WTC11 (cell line): ENCODE results near the gene DPYSL4. TPM values are rescaled to one million over a fixed set of nuclear protein-coding genes. Genes with fewer than 3 reads are reported as not detected.

ENCODE experiments used
- ATAC-seq: fragments of 200-7000 bp; cut with Tn5 transposase; 2 replicates; pipeline ENCODE4 v1.10.0; 2021; ENCODE audit warnings: mild to moderate bottlenecking, moderate library complexity
- CTCF ChIA-PET: fragments of 300-600 bp; sonication (Branson Sonifier 250); formaldehyde crosslinking; loops from one replicate; lab custom pipeline; 2021; ENCODE audit warnings: antibody characterized with exemption; lab: Charles Lee
- POLR2A ChIA-PET: fragments of 350-600 bp; sonication (Branson Sonifier 250); formaldehyde crosslinking; loops from one replicate; lab custom pipeline; 2021; ENCODE audit warnings: antibody characterized with exemption; lab: Charles Lee
- DNase-seq: peaks from one replicate; pipeline ENCODE4 v3.0.0; 2021; ENCODE audit warnings: low spot score
- H3K27ac Mint-ChIP-seq: 2 replicates; pipeline ENCODE4 v1.8.0; 2021; ENCODE audit warnings: mixed read lengths
- H3K27me3 Mint-ChIP-seq: 2 replicates; pipeline ENCODE4 v1.8.0; 2021; ENCODE audit warnings: low read depth, mild to moderate bottlenecking, moderate library complexity, mixed read lengths
- H3K36me3 Mint-ChIP-seq: 2 replicates; pipeline ENCODE4 v1.8.0; 2021; ENCODE audit warnings: mixed read lengths
- H3K4me1 Mint-ChIP-seq: 2 replicates; pipeline ENCODE4 v1.8.0; 2022; ENCODE audit warnings: mixed read lengths
- H3K4me3 Mint-ChIP-seq: 2 replicates; pipeline ENCODE4 v1.8.0; 2021; ENCODE audit warnings: mild to moderate bottlenecking, moderate library complexity, mixed read lengths
- H3K9me3 Mint-ChIP-seq: 2 replicates; pipeline ENCODE4 v1.8.0; 2021; ENCODE audit warnings: mixed read lengths
- ATF2 ChIP-seq: sonication (generic); formaldehyde crosslinking; IDR thresholded peaks from 2 replicates; pipeline ENCODE4 v1.8.1; 2022; ENCODE audit warnings: low read depth, missing genetic modification reagents, borderline replicate concordance
- ATF3 ChIP-seq: sonication (generic); formaldehyde crosslinking; conservative IDR thresholded peaks from 2 replicates; pipeline ENCODE4 v1.8.1; 2022; ENCODE audit warnings: mild to moderate bottlenecking, missing genetic modification reagents
- CDX4 ChIP-seq: fragments of 250-450 bp; sonication (Bioruptor Pico); IDR thresholded peaks from 2 replicates; pipeline ENCODE4 v1.9.0; 2021; ENCODE audit warnings: moderate library complexity, mild to moderate bottlenecking, inconsistent platforms, borderline replicate concordance
- E2F1 ChIP-seq: sonication (generic); formaldehyde crosslinking; IDR thresholded peaks from 2 replicates; pipeline ENCODE4 v1.8.0; 2022; ENCODE audit warnings: mild to moderate bottlenecking, missing genetic modification reagents
- IRF1 ChIP-seq: sonication (generic); formaldehyde crosslinking; IDR thresholded peaks from 2 replicates; pipeline ENCODE4 v1.8.0; 2023; ENCODE audit warnings: missing genetic modification reagents
- KAT7 ChIP-seq: sonication (generic); formaldehyde crosslinking; IDR thresholded peaks from 2 replicates; pipeline ENCODE4 v1.8.1; 2023; ENCODE audit warnings: missing genetic modification reagents, mild to moderate bottlenecking, borderline replicate concordance
- MLX ChIP-seq: sonication (generic); formaldehyde crosslinking; IDR thresholded peaks from 2 replicates; pipeline ENCODE4 v1.8.1; 2023; ENCODE audit warnings: mild to moderate bottlenecking, missing genetic modification reagents, moderate library complexity
- MYBL2 ChIP-seq: sonication (generic); formaldehyde crosslinking; IDR thresholded peaks from 2 replicates; pipeline ENCODE4 v1.8.1; 2023; ENCODE audit warnings: mild to moderate bottlenecking, moderate library complexity, missing genetic modification reagents
- NFATC4 ChIP-seq: fragments of 250-450 bp; sonication (Bioruptor Pico); IDR thresholded peaks from 2 replicates; pipeline ENCODE4 v1.9.0; 2021; ENCODE audit warnings: mild to moderate bottlenecking
- NFE2L1 ChIP-seq: sonication (generic); formaldehyde crosslinking; IDR thresholded peaks from 2 replicates; pipeline ENCODE4 v1.8.1; 2023; ENCODE audit warnings: missing genetic modification reagents
- RELA ChIP-seq: sonication (generic); formaldehyde crosslinking; IDR thresholded peaks from 2 replicates; pipeline ENCODE4 v1.8.1; 2022; ENCODE audit warnings: missing genetic modification reagents, mild to moderate bottlenecking, borderline replicate concordance
- TEAD4 ChIP-seq: sonication (generic); formaldehyde crosslinking; IDR thresholded peaks from 2 replicates; pipeline ENCODE4 v1.8.0; 2022; ENCODE audit warnings: mild to moderate bottlenecking, missing genetic modification reagents
- USF2 ChIP-seq: sonication (generic); formaldehyde crosslinking; IDR thresholded peaks from 2 replicates; pipeline ENCODE4 v1.8.1; 2023; ENCODE audit warnings: mild to moderate bottlenecking, missing genetic modification reagents, moderate library complexity
- ZMAT4 ChIP-seq: fragments of 250-450 bp; sonication (Bioruptor Pico); IDR thresholded peaks from 2 replicates; pipeline ENCODE4 v1.9.0; 2021; ENCODE audit warnings: mild to moderate bottlenecking
- ZNF121 ChIP-seq: sonication (generic); formaldehyde crosslinking; IDR thresholded peaks from 2 replicates; pipeline ENCODE4 v1.8.0; 2023; ENCODE audit warnings: missing genetic modification reagents
- ZNF138 ChIP-seq: sonication (generic); formaldehyde crosslinking; conservative IDR thresholded peaks from 2 replicates; pipeline ENCODE4 v1.8.1; 2022; ENCODE audit warnings: mild to moderate bottlenecking, moderate library complexity, missing genetic modification reagents
- ZNF232 ChIP-seq: sonication (generic); formaldehyde crosslinking; IDR thresholded peaks from 2 replicates; pipeline ENCODE4 v1.8.0; 2022; ENCODE audit warnings: mild to moderate bottlenecking, missing genetic modification reagents
- ZNF281 ChIP-seq: sonication (generic); formaldehyde crosslinking; IDR thresholded peaks from 2 replicates; pipeline ENCODE4 v1.8.0; 2023; ENCODE audit warnings: mild to moderate bottlenecking, missing genetic modification reagents
- ZNF396 ChIP-seq: fragments of 250-450 bp; sonication (Bioruptor Pico); IDR thresholded peaks from 2 replicates; pipeline ENCODE4 v1.8.0; 2021; ENCODE audit warnings: mild to moderate bottlenecking, moderate library complexity, borderline replicate concordance
- ZNF416 ChIP-seq: fragments of 250-450 bp; sonication (Bioruptor Pico); IDR thresholded peaks from 2 replicates; pipeline ENCODE4 v1.9.0; 2021; ENCODE audit warnings: mild to moderate bottlenecking, inconsistent platforms
- ZNF425 ChIP-seq: fragments of 250-450 bp; sonication (Bioruptor Pico); conservative IDR thresholded peaks from 2 replicates; pipeline ENCODE4 v1.9.0; 2021; ENCODE audit warnings: mild to moderate bottlenecking
- ZNF671 ChIP-seq: fragments of 250-450 bp; sonication (Bioruptor Pico); IDR thresholded peaks from 2 replicates; pipeline ENCODE4 v1.8.0; 2021; ENCODE audit warnings: mild to moderate bottlenecking
- ZSCAN18 ChIP-seq: fragments of 250-450 bp; sonication (Bioruptor Pico); IDR thresholded peaks from 2 replicates; pipeline ENCODE4 v2.1.2; 2022; ENCODE audit warnings: mild to moderate bottlenecking, moderate library complexity
- total RNA-seq: library from RNA; stranded (reverse); gene quantifications from 3 replicates; pipeline ENCODE4 v1.2.3, GENCODE V29; 2021

Gene DPYSL4
- total RNA-seq, 1 experiment from 2014 or later, result 17.0 TPM

GRCh38 chr10:132173185-132173584, 13.6 kb upstream of the DPYSL4 start:
- CTCF ChIA-PET, result no interaction called here
- ATAC-seq, result no peak
- Mint-ChIP-seq H3K9me3 (peaks cover 5% of the 10 kb centered on the region), H3K36me3 (peaks cover 5% of the 10 kb centered on the region), H3K27ac (no peak overlapping the region), H3K4me1 (peaks cover 19% of the 10 kb centered on the region), H3K27me3 (peaks cover 20% of the 10 kb centered on the region), H3K4me3 (no peak overlapping the region)
- TF ChIP-seq ZNF416 (CRISPR knock-in tag) (no peak), RELA (CRISPR knock-in tag) (no peak), ATF3 (CRISPR knock-in tag) (no peak), NFATC4 (CRISPR knock-in tag) (no peak), ZSCAN18 (CRISPR knock-in tag) (no peak), CDX4 (CRISPR knock-in tag) (no peak), ZNF121 (CRISPR knock-in tag) (no peak), IRF1 (CRISPR knock-in tag) (no peak), ZNF425 (CRISPR knock-in tag) (no peak)
- POLR2A ChIA-PET, result no interaction called here
- no peak for DNase-seq

GRCh38 chr10:132174237-132174636, 12.5 kb upstream of the DPYSL4 start:
- DNase-seq, result no peak
- Mint-ChIP-seq H3K27ac (no peak overlapping the region), H3K36me3 (peaks cover 5% of the 10 kb centered on the region), H3K27me3 (peaks cover 20% of the 10 kb centered on the region), H3K9me3 (peaks cover 5% of the 10 kb centered on the region), H3K4me3 (no peak overlapping the region), H3K4me1 (peaks cover 19% of the 10 kb centered on the region)
- no peak for ATAC-seq
- CTCF ChIA-PET, result no interaction called here
- POLR2A ChIA-PET, result no interaction called here
- no peak for TF ChIP-seq NFE2L1
- no peak for TF ChIP-seq KAT7 (CRISPR knock-in tag)
- no peak for TF ChIP-seq ZNF416 (CRISPR knock-in tag)
- TF ChIP-seq ZNF671 (CRISPR knock-in tag), result no peak
- TF ChIP-seq E2F1, result no peak
- TF ChIP-seq MYBL2 (CRISPR knock-in tag), result no peak
- TF ChIP-seq TEAD4 (CRISPR knock-in tag), result no peak
- no peak for TF ChIP-seq ZNF281
- no peak for TF ChIP-seq ZNF121 (CRISPR knock-in tag)
- no peak for TF ChIP-seq ATF2
- TF ChIP-seq USF2 (CRISPR knock-in tag), result no peak
- TF ChIP-seq MLX, result no peak
- no peak for TF ChIP-seq ZMAT4 (CRISPR knock-in tag)
- TF ChIP-seq ZNF396 (CRISPR knock-in tag), result no peak
- TF ChIP-seq ZNF232 (CRISPR knock-in tag), result no peak
- TF ChIP-seq ZNF138, result no peak
